ENCODE results near the gene LCLAT1.
"Not testable (repeated sequence)": the region's sequence is repeated elsewhere in the genome, so short reads cannot be mapped to it uniquely, and the experiment has no call there.

LCLAT1 gene

GRCh38 chr2:30492185-30492584, 45.1 kb downstream of the LCLAT1 start:
- DNase-seq: no peak

GRCh38 chr2:30492619-30493018, 45.6 kb downstream of the LCLAT1 start:
- no peak for DNase-seq

- DNase-seq: no peak
Observed at GRCh38 chr2:30493440-30493839, 46.4 kb downstream of the LCLAT1 start.

GRCh38 chr2:30495896-30496295, 48.9 kb downstream of the LCLAT1 start:
- DNase-seq: not testable (repeated sequence)

- DNase-seq: no peak
Observed at GRCh38 chr2:30499681-30500080, 52.6 kb downstream of the LCLAT1 start.

GRCh38 chr2:30500699-30501098, 53.7 kb downstream of the LCLAT1 start:
- DNase-seq: no peak

DNA sequence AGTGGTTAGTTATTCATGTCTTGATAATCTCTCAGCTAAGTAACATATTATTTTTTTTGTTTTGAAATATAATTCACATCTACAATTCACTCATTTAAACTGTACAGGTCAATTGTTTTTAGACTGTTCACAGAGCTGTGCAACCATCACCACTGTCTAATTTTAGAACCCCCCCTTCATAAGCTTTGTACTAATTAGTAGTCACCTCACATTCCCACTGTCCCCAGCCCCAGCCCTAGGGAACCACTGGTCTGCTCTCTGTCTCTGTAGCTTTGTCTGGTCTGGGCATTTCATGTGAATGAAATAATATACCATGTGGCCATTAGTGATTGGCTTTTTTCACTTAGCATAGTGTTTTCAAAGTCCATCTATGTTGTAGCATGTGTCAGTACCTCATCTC, 55.3 kb downstream of the LCLAT1 start:
- no peak for DNase-seq

- DNase-seq: no peak
Observed at GRCh38 chr2:30503007-30503694, 56.1 kb downstream of the LCLAT1 start.

DNA sequence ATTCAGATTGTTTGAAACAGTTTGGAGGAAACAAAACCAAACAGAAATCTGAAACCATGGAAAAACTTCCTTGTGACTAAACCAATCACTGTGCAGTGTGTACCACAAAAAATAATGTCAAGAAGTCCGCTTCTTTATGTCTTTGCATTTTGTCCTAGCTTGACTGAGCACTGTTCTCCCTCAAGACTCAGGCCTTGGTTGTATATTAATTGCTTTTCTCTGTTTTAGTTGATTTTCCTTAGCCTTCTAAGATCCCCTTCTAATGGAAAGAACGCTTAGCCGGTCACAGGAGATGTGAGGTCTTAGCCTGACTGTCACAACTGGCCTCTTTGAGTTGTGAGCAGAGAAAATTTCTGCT, 56.6 kb downstream of the LCLAT1 start:
- DNase-seq: no peak

GRCh38 chr2:30504731-30505130, 57.7 kb downstream of the LCLAT1 start:
- DNase-seq: peak; percentile 20

DNA sequence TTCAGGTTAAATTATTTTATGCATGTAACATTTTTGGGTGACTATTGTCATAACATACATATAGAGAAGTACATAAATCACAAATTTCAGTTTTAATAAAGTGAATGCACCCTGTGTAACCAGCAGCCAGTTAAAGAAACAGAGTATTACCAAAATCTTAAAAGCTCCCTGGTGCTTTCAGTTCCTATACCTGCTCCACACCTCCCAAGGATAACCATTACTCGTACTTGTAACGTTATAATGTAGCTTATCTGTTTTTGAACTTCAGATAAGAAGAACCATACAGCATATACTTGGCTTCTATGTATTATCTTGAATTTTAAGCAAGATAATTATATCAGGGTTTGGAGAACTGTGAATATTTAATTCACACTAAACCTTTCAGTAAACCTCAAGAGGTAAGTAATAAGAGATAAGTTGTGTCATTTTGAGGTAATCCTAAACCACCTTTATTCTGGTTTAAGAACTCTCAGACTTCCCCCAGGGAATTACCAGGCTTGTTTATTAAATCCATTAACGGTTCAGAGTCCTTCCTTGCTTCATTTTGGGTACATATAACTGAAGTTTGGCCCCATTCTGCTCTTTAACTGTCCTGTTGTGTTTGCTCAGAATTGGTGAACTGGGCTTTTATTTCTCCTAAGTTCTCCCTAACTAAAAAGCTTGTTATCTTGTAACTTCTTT, 58.6 kb downstream of the LCLAT1 start:
- no peak for DNase-seq

DNA sequence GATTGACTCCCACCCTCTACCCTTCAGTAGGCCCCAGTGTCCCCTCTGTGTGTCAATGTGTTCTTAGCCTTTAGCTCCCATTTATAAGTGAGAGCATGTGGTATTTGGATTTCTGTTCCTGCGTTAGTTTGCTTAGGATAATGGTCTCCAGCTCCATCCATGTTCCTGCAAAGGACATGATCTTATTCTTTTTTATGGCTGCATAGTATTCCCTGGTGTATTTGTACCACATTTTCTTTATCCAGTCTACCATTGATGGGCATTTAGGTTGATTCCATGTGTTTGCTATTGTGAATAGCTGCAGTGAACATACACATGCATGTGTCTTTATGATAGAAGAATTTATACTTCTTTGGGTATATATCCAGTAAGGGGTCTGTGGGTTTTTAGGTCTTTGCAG, 60.4 kb downstream of the LCLAT1 start:
- not testable (repeated sequence) for DNase-seq

DNA sequence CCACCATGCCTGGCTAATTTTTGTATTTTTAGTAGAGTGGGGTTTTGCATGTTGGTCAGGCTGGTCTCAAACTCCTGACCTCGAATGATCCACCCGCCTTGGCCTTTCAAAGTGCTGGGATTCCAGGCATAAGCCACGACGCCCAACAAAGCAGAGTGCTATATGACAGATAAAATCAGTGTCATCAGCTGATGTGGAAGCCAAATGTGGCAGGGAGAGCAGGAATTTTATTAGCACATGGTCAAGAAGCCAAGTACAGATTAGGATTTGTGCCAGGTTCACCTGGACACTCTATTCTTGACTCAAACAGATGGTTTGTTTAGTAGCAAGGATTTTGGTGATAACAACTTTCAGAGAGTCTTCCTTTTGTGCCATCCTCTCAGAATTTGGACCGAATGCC, 62.7 kb downstream of the LCLAT1 start:
- DNase-seq: no peak

DNA sequence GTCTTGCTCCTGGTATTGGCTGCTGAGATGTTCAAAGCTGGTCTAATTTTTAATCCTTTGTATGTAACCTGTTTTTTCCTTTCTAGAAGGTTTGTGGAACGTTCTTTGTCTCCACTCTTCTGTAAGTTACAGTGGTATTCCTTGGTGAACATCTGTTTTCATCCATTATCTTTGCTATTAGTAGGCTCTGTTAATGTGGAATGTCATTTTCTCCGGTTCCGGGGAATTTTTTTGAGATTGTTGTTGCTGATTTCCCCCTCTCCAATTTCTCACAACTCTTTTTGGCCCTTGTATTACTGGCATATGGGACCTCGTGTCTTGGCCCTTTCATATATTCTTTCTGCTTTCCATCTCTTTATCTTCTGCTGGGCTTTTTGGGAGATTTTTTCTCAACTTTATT, 63.4 kb downstream of the LCLAT1 start:
- DNase-seq: no peak

GRCh38 chr2:30511122-30512083, 64.4 kb downstream of the LCLAT1 start:
- no peak for DNase-seq

DNA sequence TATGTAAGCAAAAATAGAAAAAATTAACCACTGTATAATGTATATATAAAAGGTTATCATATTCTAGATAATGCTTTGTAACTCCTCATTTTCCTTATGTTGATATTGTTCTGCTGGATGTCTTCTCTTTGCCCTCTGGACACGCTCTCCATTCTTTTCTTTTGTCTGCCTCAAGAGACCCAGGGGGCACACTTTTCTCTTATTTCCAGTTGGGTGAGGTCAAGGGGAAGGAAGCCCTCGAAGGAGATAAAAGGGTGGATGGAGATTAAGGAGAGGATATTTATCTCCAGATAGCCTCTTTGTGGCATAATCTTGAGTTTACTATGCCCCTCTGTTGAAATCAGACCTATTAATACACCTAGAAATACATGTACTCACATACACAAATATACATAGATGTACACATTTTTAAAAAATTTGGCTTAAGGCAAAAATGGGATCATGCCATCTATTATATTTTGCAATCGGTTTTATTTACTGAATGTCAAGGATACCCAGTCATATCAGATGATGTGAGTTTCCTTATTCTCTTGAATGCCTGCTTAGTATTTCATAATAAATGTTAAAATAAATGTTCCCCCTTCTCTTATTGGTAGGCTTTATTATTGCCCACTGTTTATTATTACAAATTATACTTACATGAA, 65.3 kb downstream of the LCLAT1 start:
- no peak for DNase-seq

DNA sequence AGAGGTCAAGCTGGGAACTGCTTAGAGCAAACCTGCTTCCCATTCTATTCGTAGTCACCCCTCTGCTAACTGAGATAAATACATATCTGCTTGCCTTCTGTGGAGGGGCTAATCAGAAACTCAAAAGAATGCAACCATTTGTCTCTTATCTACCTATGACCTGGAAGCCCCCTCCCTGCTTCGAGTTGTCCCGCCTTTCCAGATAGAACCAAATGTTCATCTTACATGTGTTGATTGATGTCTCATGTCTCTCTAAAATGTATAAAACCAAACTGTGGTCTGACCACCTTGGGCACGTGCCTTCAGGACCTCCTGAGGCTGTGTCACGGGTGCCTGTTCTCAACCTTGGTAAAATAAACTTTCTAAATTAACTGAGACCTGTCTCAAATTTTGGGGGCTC, 66.6 kb downstream of the LCLAT1 start:
- not testable (repeated sequence) for DNase-seq

- DNase-seq: peak; percentile 88
Observed at GRCh38 chr2:30514134-30514847, 67.2 kb downstream of the LCLAT1 start.

DNA sequence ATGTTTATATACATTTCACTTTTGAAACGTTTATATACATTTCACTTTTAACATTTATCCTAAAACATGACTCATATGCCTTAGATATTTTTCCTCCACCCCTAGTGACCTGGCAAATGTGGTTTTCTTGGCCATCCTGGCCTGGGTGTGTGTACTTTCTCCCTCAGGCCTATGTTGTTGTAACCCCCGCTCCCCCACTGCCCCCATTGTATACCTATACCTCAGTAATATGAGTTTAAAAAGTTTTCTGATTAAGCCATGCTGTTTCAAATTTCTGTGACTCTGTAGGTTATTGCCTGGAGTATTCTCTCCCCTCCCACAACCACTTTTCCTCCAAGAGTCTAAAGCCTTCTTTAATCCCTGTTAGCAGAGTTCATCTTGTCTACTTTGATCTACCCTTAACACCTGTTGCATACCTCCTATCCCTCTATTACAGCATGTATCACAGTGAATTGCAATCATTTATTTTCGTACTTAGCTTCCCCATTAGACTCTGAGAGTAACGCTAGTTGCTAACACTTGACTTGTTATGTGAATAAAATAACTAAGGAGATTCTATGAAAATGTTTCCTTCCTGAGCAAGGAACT, 67.9 kb downstream of the LCLAT1 start:
- DNase-seq: no peak

- no peak for DNase-seq
Observed at GRCh38 chr2:30516166-30516565, 69.1 kb downstream of the LCLAT1 start.

DNA sequence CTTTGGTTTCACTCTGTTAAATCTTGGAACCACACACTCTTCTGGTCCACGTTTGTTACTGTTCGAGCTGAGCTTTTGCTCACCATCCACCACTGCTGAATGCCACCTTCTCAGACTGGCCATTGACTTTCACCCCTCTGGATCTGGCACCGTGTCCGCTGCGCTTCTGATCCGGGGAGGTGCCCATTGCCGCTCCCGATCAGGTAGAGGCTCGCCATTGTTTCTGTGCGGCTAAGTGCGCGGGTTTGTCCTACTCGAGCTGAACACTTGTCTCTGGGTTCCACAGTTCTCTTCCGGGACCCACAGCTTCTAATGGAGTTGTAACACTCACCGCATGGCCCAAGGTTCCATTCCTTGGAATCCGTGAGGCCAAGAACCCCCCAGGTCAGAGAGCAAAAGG, 72.8 kb downstream of the LCLAT1 start:
- DNase-seq: no peak

- DNase-seq: no peak
Observed at GRCh38 chr2:30522421-30522820, 75.4 kb downstream of the LCLAT1 start.
